Upper lobe of left lung (tissue), 6 donors: ENCODE data around the gene SPRR2A. TPM values are rescaled to one million over a fixed set of nuclear protein-coding genes. Genes with fewer than 3 reads are reported as not detected.
"Not testable (repeated sequence)": the region's sequence is repeated elsewhere in the genome, so short reads cannot be mapped to it uniquely, and the experiment has no call there.

ENCODE experiments used
- ATAC-seq, 2 donors: fragments of 200-7000 bp; cut with Tn5 transposase; one replicate each; pipeline ENCODE4 v1.9.1; 2022; ENCODE audit warnings: mild to moderate bottlenecking in 2 of 2, moderate library complexity in 2 of 2; ENCODE audit not compliant: low FRiP score in 2 of 2
- DNase-seq, 2 donors: peaks; one replicate each; pipeline ENCODE4 v3.0.0-alpha.2; 2019 to 2020
- H3K27ac ChIP-seq, 4 donors: fragments of 200-600 bp; sonication (generic); one replicate each; pipeline ENCODE4 v1.5.1; 2016 to 2019
- H3K27me3 ChIP-seq, 4 donors: fragments of 200-600 bp; sonication (generic); one replicate each; pipeline ENCODE4 v1.5.1; 2017 to 2019
- H3K36me3 ChIP-seq, 4 donors: fragments of 200-600 bp; sonication (generic); one replicate each; pipeline ENCODE4 v1.5.1; 2016 to 2019
- H3K4me1 ChIP-seq, 4 donors: fragments of 200-600 bp; sonication (generic); one replicate each; pipeline ENCODE4 v1.5.1; 2018 to 2019
- H3K4me3 ChIP-seq, 4 donors: fragments of 200-600 bp; sonication (generic); one replicate each; pipeline ENCODE4 v1.5.1; 2017 to 2019; ENCODE audit warnings: mild to moderate bottlenecking in 2 of 4, moderate library complexity in 1 of 4
- H3K9me3 ChIP-seq, 4 donors: fragments of 200-600 bp; sonication (generic); one replicate each; pipeline ENCODE4 v1.5.1; 2018 to 2019
- EP300 ChIP-seq, 4 donors: sonication (generic); formaldehyde crosslinking; IDR thresholded peaks; one replicate each; pipeline ENCODE4 v1.5.1; 2017; ENCODE audit warnings: antibody characterized with exemption in 4 of 4, control low read depth in 2 of 4
- POLR2A ChIP-seq, 4 donors: fragments of 450-650 bp; IDR thresholded peaks; one replicate each; pipeline ENCODE4 v1.5.1; 2016 to 2017; ENCODE audit warnings: antibody characterized with exemption in 4 of 4, mild to moderate bottlenecking in 2 of 4
- POLR2AphosphoS5 ChIP-seq, 2 donors: sonication (generic); formaldehyde crosslinking; IDR thresholded peaks; one replicate each; pipeline ENCODE4 v1.5.1; 2017; ENCODE audit warnings: antibody characterized with exemption in 2 of 2
- WGBS, 2 donors: methylation state at CpG; one replicate each; pipeline ENCODE4 v1.1.5; 2017 to 2018; 5-methylcytosine and 5-hydroxymethylcytosine counted together
- total RNA-seq, 6 donors: library from RNA; depleted of rRNA in 4 of 6; stranded (reverse); fragments of >200 nt in 4 of 6; gene quantifications; one replicate each; pipeline versions ENCODE4 v1.1.0 to v1.2.1, GENCODE V29; 2016 to 2021
- TF ChIP-seq, protein P1 (sequence below), 6 experiments: fragments of 450-650 bp in 4 of 6; fragments of 200-600 bp in 2 of 6; sonication (generic) in 2 of 6; IDR thresholded peaks; one replicate each; pipeline ENCODE4 v1.5.1; 2016 to 2019; ENCODE audit warnings: antibody characterized with exemption in 6 of 6
- donor health status: DM: no; HTN: no; CAD: no; lungs with moderate emphysema.
- donor health status: DM: no; HTN: yes; CAD: no; lungs with severe emphysema.

Gene SPRR2A
- total RNA-seq, 6 donors from 2014 or later = not detected

DNA sequence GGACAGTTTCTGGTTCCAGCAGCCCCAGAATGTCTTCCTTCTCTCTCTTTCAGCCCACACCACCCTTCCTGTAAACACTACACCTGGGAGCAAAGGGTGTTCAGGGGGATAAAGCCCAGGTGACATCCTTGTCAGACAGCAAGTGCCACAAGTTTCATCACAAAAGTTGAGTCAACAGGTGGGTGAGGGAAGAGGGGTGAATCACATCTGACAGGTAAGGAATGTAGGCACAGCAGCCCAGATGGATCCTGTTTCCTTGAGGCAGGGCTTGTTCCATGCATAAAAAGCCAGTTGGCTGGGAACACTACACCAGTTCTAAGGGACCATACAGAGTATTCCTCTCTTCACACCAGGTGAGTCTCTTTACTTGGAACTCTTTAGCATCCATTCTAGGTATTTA lies 26.4 kb downstream of the SPRR2A start, which contains the start of gene SPRR1B:
Gene SPRR1B (plus strand): TSS at position 309 of the 400 bp plus-strand sequence. CDS start 1,143 bp downstream, outside the sequence.
- Histone ChIP-seq H3K27ac (no peak within 1 kb of the TSS), H3K9me3 (no peaks in the 10 kb centered on the region), H3K4me1 (no peaks in the 10 kb centered on the region), H3K27me3 (no peaks in the 10 kb centered on the region), H3K36me3 (no peaks in the 10 kb centered on the region), H3K4me3 (no peak within 1 kb of the TSS)
- ATAC-seq (no peak), DNase-seq (no peak)
- TF ChIP-seq EP300 (IDR thresholded peaks at IDR 0.05) (no peak), POLR2A (IDR thresholded peaks at IDR 0.05) (no peak), POLR2AphosphoS5 (IDR thresholded peaks at IDR 0.05) (no peak)
- TF ChIP-seq, protein P1, sequence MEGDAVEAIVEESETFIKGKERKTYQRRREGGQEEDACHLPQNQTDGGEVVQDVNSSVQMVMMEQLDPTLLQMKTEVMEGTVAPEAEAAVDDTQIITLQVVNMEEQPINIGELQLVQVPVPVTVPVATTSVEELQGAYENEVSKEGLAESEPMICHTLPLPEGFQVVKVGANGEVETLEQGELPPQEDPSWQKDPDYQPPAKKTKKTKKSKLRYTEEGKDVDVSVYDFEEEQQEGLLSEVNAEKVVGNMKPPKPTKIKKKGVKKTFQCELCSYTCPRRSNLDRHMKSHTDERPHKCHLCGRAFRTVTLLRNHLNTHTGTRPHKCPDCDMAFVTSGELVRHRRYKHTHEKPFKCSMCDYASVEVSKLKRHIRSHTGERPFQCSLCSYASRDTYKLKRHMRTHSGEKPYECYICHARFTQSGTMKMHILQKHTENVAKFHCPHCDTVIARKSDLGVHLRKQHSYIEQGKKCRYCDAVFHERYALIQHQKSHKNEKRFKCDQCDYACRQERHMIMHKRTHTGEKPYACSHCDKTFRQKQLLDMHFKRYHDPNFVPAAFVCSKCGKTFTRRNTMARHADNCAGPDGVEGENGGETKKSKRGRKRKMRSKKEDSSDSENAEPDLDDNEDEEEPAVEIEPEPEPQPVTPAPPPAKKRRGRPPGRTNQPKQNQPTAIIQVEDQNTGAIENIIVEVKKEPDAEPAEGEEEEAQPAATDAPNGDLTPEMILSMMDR (IDR thresholded peaks at IDR 0.05) = no peak

DNA sequence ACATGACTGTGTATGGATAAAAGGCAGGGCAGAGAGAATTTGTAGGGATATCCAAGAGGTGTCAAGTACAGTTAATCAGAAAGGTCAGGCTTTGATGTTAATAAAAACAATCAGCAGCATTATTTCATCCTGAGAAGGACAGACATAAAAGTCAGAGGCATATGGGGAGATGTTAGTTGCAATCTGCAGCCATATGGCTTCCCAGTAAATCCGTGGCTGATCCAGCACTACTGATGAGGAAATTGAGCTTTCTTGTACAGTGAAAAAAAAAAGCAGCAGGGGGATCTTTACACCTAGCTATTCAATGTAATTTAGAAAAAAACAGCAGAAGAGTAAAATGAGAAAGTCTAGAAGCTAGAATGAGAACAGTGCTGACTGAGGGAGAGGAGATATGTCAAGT lies 28.5 kb downstream of the SPRR2A start:
- DNase-seq (no peak), ATAC-seq (no peak)
- Histone ChIP-seq H3K36me3 (no peaks in the 10 kb centered on the region), H3K4me1 (no peaks in the 10 kb centered on the region), H3K27ac (no peak overlapping the region), H3K9me3 (no peaks in the 10 kb centered on the region), H3K27me3 (no peaks in the 10 kb centered on the region), H3K4me3 (no peak overlapping the region)
- TF ChIP-seq, protein P1 (IDR thresholded peaks at IDR 0.05) = no peak
- no peak for TF ChIP-seq POLR2A (IDR thresholded peaks at IDR 0.05)
- no peak for TF ChIP-seq POLR2AphosphoS5 (IDR thresholded peaks at IDR 0.05)
- no peak for TF ChIP-seq EP300 (IDR thresholded peaks at IDR 0.05)
- WGBS, 2 donors = 57 to 75% methylated on average over 1 of the region's 1 CpG

DNA sequence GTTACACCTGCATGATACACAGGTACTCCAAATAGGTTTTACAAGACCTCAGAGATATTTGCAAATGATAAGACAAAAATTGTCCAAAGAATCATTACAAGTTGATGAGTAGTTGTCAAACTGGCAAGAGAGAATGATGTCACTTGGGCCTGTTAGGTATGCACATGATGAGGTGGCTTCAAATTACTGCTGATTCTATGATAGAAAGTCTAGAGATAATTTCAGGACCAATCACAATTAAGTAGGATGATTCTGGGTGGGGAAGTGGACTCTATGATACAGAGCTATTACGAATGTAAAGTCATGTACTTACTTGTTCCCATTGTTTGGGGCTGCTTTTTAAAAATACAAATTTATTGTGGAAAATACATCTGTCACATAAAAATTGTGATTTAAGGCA lies 31.5 kb downstream of the SPRR2A start:
- no peak for ATAC-seq
- DNase-seq = no peak

DNA sequence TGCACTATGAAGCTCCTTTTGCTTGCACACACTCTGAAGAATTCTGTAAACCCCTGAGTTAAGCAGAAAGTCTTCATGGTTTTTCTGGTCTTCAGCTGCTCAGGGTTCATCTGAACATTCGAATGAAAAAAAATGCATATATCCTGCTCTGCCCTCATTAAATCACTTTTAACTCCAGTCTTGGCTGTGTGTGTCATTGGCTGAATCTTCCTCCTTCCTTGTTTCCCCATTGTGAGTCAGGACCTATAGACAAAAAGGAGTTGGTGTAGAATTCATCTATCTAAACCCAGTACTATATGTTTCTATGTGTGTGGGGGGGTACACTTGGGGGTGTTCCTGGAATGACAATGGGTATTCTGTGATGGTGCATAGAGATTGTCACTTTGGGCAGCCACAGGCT lies 32.9 kb downstream of the SPRR2A start:
- no peak for DNase-seq

More for the DNA sequence above, 31.5 kb downstream of the SPRR2A start:
- Histone ChIP-seq H3K4me3 (no peak overlapping the region), H3K9me3 (no peaks in the 10 kb centered on the region), H3K27ac (no peak overlapping the region), H3K36me3 (no peaks in the 10 kb centered on the region), H3K4me1 (no peaks in the 10 kb centered on the region), H3K27me3 (no peaks in the 10 kb centered on the region)
- WGBS, 2 donors = 81 to 86% methylated on average over 1 of the region's 1 CpG
- TF ChIP-seq EP300 (IDR thresholded peaks at IDR 0.05) (no peak), POLR2A (IDR thresholded peaks at IDR 0.05) (no peak), POLR2AphosphoS5 (IDR thresholded peaks at IDR 0.05) (no peak)
- TF ChIP-seq, protein P1 (IDR thresholded peaks at IDR 0.05) = no peak

DNA sequence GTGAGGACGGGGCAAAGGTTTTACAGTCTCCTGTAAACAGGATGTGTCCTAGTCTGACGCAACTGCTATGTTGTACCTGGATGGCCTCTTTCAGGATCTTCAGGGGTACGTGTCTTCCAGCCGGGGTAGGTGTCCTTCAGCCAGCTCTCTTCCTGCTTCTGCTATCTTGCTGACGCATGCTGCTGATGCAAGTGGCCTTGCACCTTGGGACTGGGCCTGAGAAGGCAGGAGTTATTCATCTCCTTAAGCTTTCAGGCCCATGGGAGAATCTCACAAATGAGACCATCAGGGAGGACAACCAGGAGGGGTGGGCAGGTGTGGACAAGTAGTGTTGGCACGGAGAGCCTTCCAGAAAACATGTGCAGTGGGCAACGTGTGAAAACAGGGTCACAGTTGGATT lies 34.2 kb downstream of the SPRR2A start:
- Histone ChIP-seq H3K27ac (no peak overlapping the region), H3K36me3 (no peaks in the 10 kb centered on the region), H3K27me3 (no peaks in the 10 kb centered on the region), H3K4me3 (no peak overlapping the region), H3K9me3 (no peaks in the 10 kb centered on the region), H3K4me1 (no peaks in the 10 kb centered on the region)
- ATAC-seq (no peak), DNase-seq (no peak)
- 77 to 82% methylated on average over 7 of the region's 7 CpGs for WGBS, 2 donors
- TF ChIP-seq POLR2A (IDR thresholded peaks at IDR 0.05) = no peak

More for the DNA sequence above, 32.9 kb downstream of the SPRR2A start:
- H3K27me3 ChIP-seq = no peaks in the 10 kb centered on the region
- no peaks in the 10 kb centered on the region for H3K36me3 ChIP-seq
- no peak overlapping the region for H3K4me3 ChIP-seq
- H3K4me1 ChIP-seq = no peaks in the 10 kb centered on the region
- H3K27ac ChIP-seq = no peak overlapping the region
- WGBS, 2 donors = 85 to 94% methylated on average over 1 of the region's 1 CpG
- H3K9me3 ChIP-seq = no peaks in the 10 kb centered on the region
- TF ChIP-seq, protein P1 (IDR thresholded peaks at IDR 0.05) = no peak
- TF ChIP-seq POLR2AphosphoS5 (IDR thresholded peaks at IDR 0.05) (no peak), POLR2A (IDR thresholded peaks at IDR 0.05) (no peak), EP300 (IDR thresholded peaks at IDR 0.05) (no peak)
- no peak for ATAC-seq

DNA sequence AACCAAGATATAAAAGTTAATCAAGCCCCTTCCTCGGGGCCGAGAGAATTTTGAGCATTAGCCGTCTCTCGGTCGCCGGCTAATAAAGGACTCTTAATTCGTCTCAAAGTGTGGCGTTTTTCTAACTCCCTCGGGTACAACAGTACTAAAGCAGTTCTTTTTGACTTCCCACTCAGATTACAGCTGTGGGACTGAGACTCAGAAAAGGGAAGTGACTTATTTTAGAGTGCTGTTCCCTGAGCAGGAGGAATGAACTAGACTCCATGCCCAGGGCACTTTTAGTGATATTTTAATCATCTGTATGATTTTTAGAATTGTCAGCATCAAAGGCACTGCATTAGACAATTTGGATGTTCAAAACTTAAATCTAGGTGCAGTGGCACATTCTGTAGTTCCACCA lies 35.0 kb downstream of the SPRR2A start:
- H3K4me1 ChIP-seq, H3K36me3 ChIP-seq, H3K9me3 ChIP-seq, H3K27ac ChIP-seq, DNase-seq, H3K4me3 ChIP-seq, ATAC-seq, H3K27me3 ChIP-seq: not testable (repeated sequence)
- 46 to 54% methylated on average over 9 of the region's 9 CpGs for WGBS, 2 donors

DNA sequence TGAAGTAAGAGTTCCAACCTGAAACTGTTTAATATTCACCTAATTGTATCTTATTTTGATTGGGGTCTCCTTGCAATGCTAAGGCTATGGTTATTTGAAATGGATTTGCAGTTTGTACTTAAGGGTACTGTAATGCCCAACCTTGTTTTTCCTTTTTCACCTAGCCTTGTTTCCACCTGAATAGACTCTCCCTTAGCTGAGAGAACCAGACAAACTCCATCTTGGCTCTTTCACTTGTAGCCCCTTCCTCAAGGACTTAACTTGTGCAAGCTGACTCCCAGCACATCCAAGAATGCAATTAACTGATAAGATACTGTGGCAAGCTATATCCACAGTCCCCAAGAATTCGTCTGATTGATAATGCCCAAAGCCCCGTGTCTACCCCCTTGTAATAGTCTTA lies 35.5 kb downstream of the SPRR2A start:
- H3K4me3 ChIP-seq, ATAC-seq, H3K36me3 ChIP-seq, DNase-seq, H3K4me1 ChIP-seq, H3K27ac ChIP-seq, H3K9me3 ChIP-seq, H3K27me3 ChIP-seq: not testable (repeated sequence)
- 27 to 30% methylated on average over 2 of the region's 2 CpGs for WGBS, 2 donors

DNA sequence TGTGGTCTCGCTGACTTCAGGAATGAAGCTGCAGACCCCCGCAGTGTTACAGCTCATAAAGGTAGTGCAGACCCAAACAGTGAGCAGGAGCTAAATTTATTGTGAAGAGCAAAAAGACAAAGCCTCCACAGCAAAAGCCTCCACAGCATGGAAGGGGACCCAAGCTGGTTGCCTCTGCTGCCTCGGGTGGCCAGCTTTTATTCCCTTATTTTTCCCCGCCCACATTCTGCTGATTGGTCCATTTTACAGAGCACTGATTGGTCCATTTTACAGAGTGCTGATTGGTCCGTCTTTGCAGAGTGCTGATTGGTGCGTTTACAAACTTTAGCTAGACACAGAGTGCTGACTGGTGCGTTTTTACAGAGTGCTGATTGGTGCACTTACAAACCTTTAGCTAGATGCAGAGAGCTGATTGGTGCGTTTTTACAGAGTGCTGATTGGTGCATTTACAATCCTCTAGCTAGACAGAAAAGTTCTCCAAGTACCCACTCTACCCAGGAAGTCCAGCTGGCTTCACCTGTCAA lies 46.0 kb downstream of the SPRR2A start:
- not testable (repeated sequence) for ATAC-seq
- 77 to 83% methylated on average over 6 to 8 of the region's 8 CpGs for WGBS, 2 donors

More for the DNA sequence above, 46.0 kb downstream of the SPRR2A start:
- not testable (repeated sequence) for H3K36me3 ChIP-seq, H3K4me1 ChIP-seq, H3K4me3 ChIP-seq, H3K9me3 ChIP-seq, DNase-seq, H3K27me3 ChIP-seq, H3K27ac ChIP-seq
